ENCODE measurements around the gene CFAP52.
"Not testable (repeated sequence)": the region's sequence is repeated elsewhere in the genome, so short reads cannot be mapped to it uniquely, and the experiment has no call there.

Gene CFAP52

GRCh38 chr17:9571201-9571600 is 5.2 kb upstream of the CFAP52 start:
- DNase-seq, result no peak

GRCh38 chr17:9575381-9576101 is 901 bp upstream of the CFAP52 start, which contains the start of gene STX8:
Gene STX8 (minus strand): TSS chr17:9575820. CDS start chr17:9575808, 12 bp downstream.
- peak; percentile 42 for DNase-seq

- no peak for DNase-seq
Observed at GRCh38 chr17:9577373-9577709, 899 bp downstream of the CFAP52 start.

- DNase-seq, result no peak
Observed at GRCh38 chr17:9587969-9588656, 11.7 kb downstream of the CFAP52 start.

GRCh38 chr17:9594065-9594464 is 17.6 kb downstream of the CFAP52 start:
- no peak for DNase-seq

GRCh38 chr17:9597638-9598037 is 21.2 kb downstream of the CFAP52 start:
- DNase-seq, result not testable (repeated sequence)

- no peak for DNase-seq
Observed at GRCh38 chr17:9598661-9599060, 22.2 kb downstream of the CFAP52 start.

GRCh38 chr17:9604583-9604982 is 28.1 kb downstream of the CFAP52 start:
- DNase-seq, result not testable (repeated sequence)

- DNase-seq, result no peak
Observed at GRCh38 chr17:9606453-9606852, 30.0 kb downstream of the CFAP52 start.

GRCh38 chr17:9607058-9607457 is 30.6 kb downstream of the CFAP52 start:
- not testable (repeated sequence) for DNase-seq

- DNase-seq, result no peak
Observed at GRCh38 chr17:9611557-9611956, 35.1 kb downstream of the CFAP52 start.

- no peak for DNase-seq
Observed at GRCh38 chr17:9612006-9612405, 35.6 kb downstream of the CFAP52 start.

GRCh38 chr17:9615486-9615885 is 39.0 kb downstream of the CFAP52 start:
- DNase-seq, result no peak

- no peak for DNase-seq
Observed at GRCh38 chr17:9622961-9623360, 46.5 kb downstream of the CFAP52 start.

- no peak for DNase-seq
Observed at GRCh38 chr17:9628509-9628908, 52.1 kb downstream of the CFAP52 start.

- DNase-seq, result no peak
Observed at GRCh38 chr17:9632741-9633140, 56.3 kb downstream of the CFAP52 start.

- DNase-seq, result no peak
Observed at GRCh38 chr17:9635340-9635739, 58.9 kb downstream of the CFAP52 start.

GRCh38 chr17:9636501-9636900 is 60.1 kb downstream of the CFAP52 start:
- no peak for DNase-seq

- DNase-seq, result not testable (repeated sequence)
Observed at GRCh38 chr17:9640388-9640787, 63.9 kb downstream of the CFAP52 start.

- DNase-seq, result no peak
Observed at GRCh38 chr17:9643611-9644010, 67.2 kb downstream of the CFAP52 start.

GRCh38 chr17:9644910-9645751 is 68.7 kb downstream of the CFAP52 start, which contains the start of gene USP43:
Gene USP43 (plus strand): TSS chr17:9645517. CDS start chr17:9645633, 116 bp downstream.
- no peak for DNase-seq

GRCh38 chr17:9645851-9646545 is 69.6 kb downstream of the CFAP52 start:
- DNase-seq, result no peak

GRCh38 chr17:9646546-9646885 is 70.1 kb downstream of the CFAP52 start:
- no peak for DNase-seq

All from SIG-M5 (cell line).